ENCODE results near the gene SDCBP2. TPM values are rescaled to one million over a fixed set of nuclear protein-coding genes. Genes with fewer than 3 reads are reported as not detected.

Gene SDCBP2, protein sequence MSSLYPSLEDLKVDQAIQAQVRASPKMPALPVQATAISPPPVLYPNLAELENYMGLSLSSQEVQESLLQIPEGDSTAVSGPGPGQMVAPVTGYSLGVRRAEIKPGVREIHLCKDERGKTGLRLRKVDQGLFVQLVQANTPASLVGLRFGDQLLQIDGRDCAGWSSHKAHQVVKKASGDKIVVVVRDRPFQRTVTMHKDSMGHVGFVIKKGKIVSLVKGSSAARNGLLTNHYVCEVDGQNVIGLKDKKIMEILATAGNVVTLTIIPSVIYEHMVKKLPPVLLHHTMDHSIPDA
- 10.8 TPM for total RNA-seq
- long read RNA-seq, partial matches to known transcripts: 1 of 11 reads
- long read RNA-seq, other reads (novel, unspliced or antisense): 8 of 11 reads

GRCh38 chr20:1328680-1329330 lies at the start of gene SDCBP2:
Gene SDCBP2, minus strand, starts transcription at chr20:1329139. Its CDS starts 8,723 bp downstream, at chr20:1320416.
- peak; percentile 32 to 56 for ATAC-seq
- intact Hi-C loops (cut with DNase I): no loop called here

DNA sequence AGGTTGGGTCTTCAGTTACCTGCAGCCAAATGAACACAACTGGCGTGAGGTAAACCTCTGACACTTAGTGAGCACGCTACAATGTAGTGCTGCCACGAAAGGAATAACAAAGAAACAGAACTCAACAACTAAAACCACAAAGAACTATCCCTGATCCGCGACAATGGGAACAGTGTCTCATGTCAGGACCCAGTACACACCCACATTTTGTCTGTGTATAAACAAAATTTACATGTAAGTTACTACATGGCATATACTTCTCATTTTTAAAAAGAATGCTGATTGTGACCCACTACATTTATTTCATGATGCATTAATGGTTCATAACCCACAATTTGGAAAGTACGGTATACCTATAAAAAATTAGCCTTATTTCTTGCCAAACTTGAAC lies 49.8 kb upstream of the SDCBP2 start:
- TF ChIP-seq, protein P1, sequence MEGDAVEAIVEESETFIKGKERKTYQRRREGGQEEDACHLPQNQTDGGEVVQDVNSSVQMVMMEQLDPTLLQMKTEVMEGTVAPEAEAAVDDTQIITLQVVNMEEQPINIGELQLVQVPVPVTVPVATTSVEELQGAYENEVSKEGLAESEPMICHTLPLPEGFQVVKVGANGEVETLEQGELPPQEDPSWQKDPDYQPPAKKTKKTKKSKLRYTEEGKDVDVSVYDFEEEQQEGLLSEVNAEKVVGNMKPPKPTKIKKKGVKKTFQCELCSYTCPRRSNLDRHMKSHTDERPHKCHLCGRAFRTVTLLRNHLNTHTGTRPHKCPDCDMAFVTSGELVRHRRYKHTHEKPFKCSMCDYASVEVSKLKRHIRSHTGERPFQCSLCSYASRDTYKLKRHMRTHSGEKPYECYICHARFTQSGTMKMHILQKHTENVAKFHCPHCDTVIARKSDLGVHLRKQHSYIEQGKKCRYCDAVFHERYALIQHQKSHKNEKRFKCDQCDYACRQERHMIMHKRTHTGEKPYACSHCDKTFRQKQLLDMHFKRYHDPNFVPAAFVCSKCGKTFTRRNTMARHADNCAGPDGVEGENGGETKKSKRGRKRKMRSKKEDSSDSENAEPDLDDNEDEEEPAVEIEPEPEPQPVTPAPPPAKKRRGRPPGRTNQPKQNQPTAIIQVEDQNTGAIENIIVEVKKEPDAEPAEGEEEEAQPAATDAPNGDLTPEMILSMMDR (IDR thresholded peaks at IDR 0.05): no peak
- Histone ChIP-seq H3K4me1 (peaks cover 100% of the 10 kb centered on the region), H3K27ac (peak overlapping the region; percentile 21), H3K36me3 (peaks cover 27% of the 10 kb centered on the region), H3K4me3 (no peak overlapping the region), H3K27me3 (ENCODE audit: low read depth) (no peaks in the 10 kb centered on the region), H3K9me3 (no peaks in the 10 kb centered on the region)
- ATAC-seq: no peak
- intact Hi-C loops (cut with DNase I): no loop called here
- DNase-seq: no peak

More at GRCh38 chr20:1328680-1329330, at the start of gene SDCBP2:
- peaks cover 74% of the 10 kb centered on the region for H3K4me1 ChIP-seq
- H3K27me3 ChIP-seq (ENCODE audit: low read depth): no peaks in the 10 kb centered on the region
- TF ChIP-seq, protein P1 (IDR thresholded peaks at IDR 0.05): no peak
- H3K27ac ChIP-seq: peak within 1 kb of the TSS; percentile 98
- no peaks in the 10 kb centered on the region for H3K36me3 ChIP-seq
- H3K4me3 ChIP-seq: no peak within 1 kb of the TSS
- no peaks in the 10 kb centered on the region for H3K9me3 ChIP-seq
- DNase-seq: peak; percentile 72

- intact Hi-C loops (cut with DNase I): no loop called here
- Histone ChIP-seq H3K4me1 (peaks cover 100% of the 10 kb centered on the region), H3K4me3 (no peak overlapping the region), H3K27me3 (ENCODE audit: low read depth) (no peaks in the 10 kb centered on the region), H3K9me3 (no peaks in the 10 kb centered on the region), H3K27ac (peak overlapping the region; percentile 34), H3K36me3 (peaks cover 33% of the 10 kb centered on the region)
- DNase-seq (no peak), ATAC-seq (no peak)
- TF ChIP-seq, protein P1 (IDR thresholded peaks at IDR 0.05): no peak
Measured at GRCh38 chr20:1377984-1378734, 49.2 kb upstream of the SDCBP2 start.

- Histone ChIP-seq H3K4me3 (no peak overlapping the region), H3K27me3 (ENCODE audit: low read depth) (no peaks in the 10 kb centered on the region), H3K4me1 (peaks cover 100% of the 10 kb centered on the region), H3K36me3 (peaks cover 33% of the 10 kb centered on the region), H3K27ac (peak overlapping the region; percentile 34), H3K9me3 (no peaks in the 10 kb centered on the region)
- DNase-seq (no peak), ATAC-seq (no peak)
- TF ChIP-seq, protein P1 (IDR thresholded peaks at IDR 0.05): no peak
- intact Hi-C loops (cut with DNase I): no loop called here
Measured at GRCh38 chr20:1377341-1377871, 48.5 kb upstream of the SDCBP2 start.

Measured in lower lobe of right lung (tissue), 2 donors.